Natural killer cell (primary cell): ENCODE measurements around the gene XIRP2. TPM values are rescaled to one million over a fixed set of nuclear protein-coding genes. Genes with fewer than 3 reads are reported as not detected.

ENCODE experiments used
- ATAC-seq, 3 donors: fragments of 150-1000 bp in 2 of 3; fragments of 200-7000 bp in 1 of 3; cut with Tn5 transposase; 1 replicate in 1 of 3; 2 replicates in 2 of 3; pipeline ENCODE4 v1.10.0; 2021; ENCODE audit warnings: mild to moderate bottlenecking in 2 of 3, moderate library complexity in 2 of 3
- DNase-seq, 2 donors: peaks; one replicate each; pipeline versions ENCODE4 v3.0.0 to v3.0.0-alpha.2; 2013 to 2021; ENCODE audit warnings: mixed read lengths in 1 of 2
- H3K27ac ChIP-seq: one replicate; pipeline ENCODE4 v1.5.1; 2013; ENCODE audit warnings: mild to moderate bottlenecking, low read length
- H3K27me3 ChIP-seq: one replicate; pipeline ENCODE4 v1.6.1; 2013; ENCODE audit warnings: low read length; ENCODE audit not compliant: control insufficient read depth, insufficient read depth
- H3K36me3 ChIP-seq: one replicate; pipeline ENCODE4 v1.6.1; 2013; ENCODE audit warnings: low read length; ENCODE audit not compliant: control insufficient read depth, insufficient read depth
- H3K4me1 ChIP-seq: one replicate; pipeline ENCODE4 v1.6.1; 2013; ENCODE audit warnings: low read length; ENCODE audit not compliant: control insufficient read depth, insufficient read depth
- H3K4me3 ChIP-seq: one replicate; pipeline ENCODE4 v1.5.1; 2013; ENCODE audit warnings: low read length
- H3K9me3 ChIP-seq: one replicate; pipeline ENCODE4 v1.6.1; 2013; ENCODE audit warnings: low read length; ENCODE audit not compliant: control insufficient read depth, insufficient read depth
- H3K27ac Mint-ChIP-seq, 2 donors: one replicate each; pipeline ENCODE4 v1.8.0; 2022; ENCODE audit warnings: mild to moderate bottlenecking in 2 of 2, mixed read lengths in 2 of 2, moderate library complexity in 1 of 2
- H3K27me3 Mint-ChIP-seq, 2 donors: one replicate each; pipeline ENCODE4 v1.8.0; 2022; ENCODE audit warnings: low read depth in 2 of 2, mixed read lengths in 2 of 2
- H3K36me3 Mint-ChIP-seq: one replicate; pipeline ENCODE4 v1.8.0; 2022; ENCODE audit warnings: mixed read lengths
- H3K4me1 Mint-ChIP-seq, 2 donors: one replicate each; pipeline ENCODE4 v1.8.0; 2022; ENCODE audit warnings: mixed read lengths in 2 of 2
- H3K4me3 Mint-ChIP-seq: one replicate; pipeline ENCODE4 v1.8.0; 2022; ENCODE audit warnings: mild to moderate bottlenecking, moderate library complexity, mixed read lengths
- H3K9me3 Mint-ChIP-seq, 2 donors: one replicate each; pipeline ENCODE4 v1.8.0; 2022; ENCODE audit warnings: mixed read lengths in 2 of 2
- WGBS: methylation state at CpG from one replicate; pipeline ENCODE4 v1.1.7; 2013; ENCODE audit warnings: missing lambda C conversion rate; ENCODE audit not compliant: insufficient coverage; 5-methylcytosine and 5-hydroxymethylcytosine counted together
- intact Hi-C: fragments of 100-400 bp; cut with micrococcal nuclease; formaldehyde crosslinking; loops from one replicate; pipeline ENCODE4 v1.14.2; 2022
- total RNA-seq, 4 donors: library from RNA; stranded (reverse); fragments of 120-200 nt in 1 of 4; gene quantifications; one replicate each; pipeline versions ENCODE4 v1.2.3 to v1.2.4, GENCODE V29; 2013 to 2022
- TF ChIP-seq, protein P1 (sequence below): fragments of 200-600 bp; IDR thresholded peaks from one replicate; pipeline ENCODE4 v1.8.0; 2022; ENCODE audit warnings: antibody characterized with exemption

XIRP2 gene
- total RNA-seq, 3 donors from 2014 or later (not counting 1 experiment from before 2014, with no cell fraction given), result 0.16 TPM; not detected in 2

DNA sequence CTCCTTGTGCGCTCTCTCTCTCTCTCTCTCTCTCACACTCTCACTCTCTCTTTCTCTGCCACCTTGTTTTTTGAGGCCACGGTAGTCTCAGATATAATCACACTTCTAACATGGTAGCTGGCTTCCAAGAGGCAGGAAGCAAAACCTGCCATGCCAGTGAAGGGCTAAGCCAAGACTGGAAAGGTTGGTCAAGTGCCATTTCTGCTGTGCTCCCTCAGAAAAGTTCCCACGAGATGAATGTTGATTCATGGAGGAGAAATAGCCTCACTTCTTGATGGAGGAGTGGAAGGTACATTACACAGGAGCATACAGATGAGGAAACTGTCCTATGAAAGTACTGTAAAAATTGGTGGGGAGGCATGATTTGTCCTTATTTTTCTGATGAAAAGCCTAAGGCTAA lies 237.9 kb downstream of the XIRP2 start:
- no peak overlapping the region for H3K4me3 Mint-ChIP-seq
- no peak overlapping the region for H3K4me3 ChIP-seq
- H3K27me3 Mint-ChIP-seq, result no peaks in the 10 kb centered on the region
- no peaks in the 10 kb centered on the region for H3K9me3 ChIP-seq
- no peaks in the 10 kb centered on the region for H3K36me3 ChIP-seq
- peaks cover 0 to 4% of the 10 kb centered on the region in 2 donors for H3K4me1 Mint-ChIP-seq
- H3K27ac Mint-ChIP-seq, result no peak overlapping the region
- ATAC-seq (no peak), DNase-seq (no peak)
- WGBS, result 79% methylated on average over 3 of the region's 3 CpGs
- intact Hi-C loops, result no loop called here
- TF ChIP-seq, protein P1, sequence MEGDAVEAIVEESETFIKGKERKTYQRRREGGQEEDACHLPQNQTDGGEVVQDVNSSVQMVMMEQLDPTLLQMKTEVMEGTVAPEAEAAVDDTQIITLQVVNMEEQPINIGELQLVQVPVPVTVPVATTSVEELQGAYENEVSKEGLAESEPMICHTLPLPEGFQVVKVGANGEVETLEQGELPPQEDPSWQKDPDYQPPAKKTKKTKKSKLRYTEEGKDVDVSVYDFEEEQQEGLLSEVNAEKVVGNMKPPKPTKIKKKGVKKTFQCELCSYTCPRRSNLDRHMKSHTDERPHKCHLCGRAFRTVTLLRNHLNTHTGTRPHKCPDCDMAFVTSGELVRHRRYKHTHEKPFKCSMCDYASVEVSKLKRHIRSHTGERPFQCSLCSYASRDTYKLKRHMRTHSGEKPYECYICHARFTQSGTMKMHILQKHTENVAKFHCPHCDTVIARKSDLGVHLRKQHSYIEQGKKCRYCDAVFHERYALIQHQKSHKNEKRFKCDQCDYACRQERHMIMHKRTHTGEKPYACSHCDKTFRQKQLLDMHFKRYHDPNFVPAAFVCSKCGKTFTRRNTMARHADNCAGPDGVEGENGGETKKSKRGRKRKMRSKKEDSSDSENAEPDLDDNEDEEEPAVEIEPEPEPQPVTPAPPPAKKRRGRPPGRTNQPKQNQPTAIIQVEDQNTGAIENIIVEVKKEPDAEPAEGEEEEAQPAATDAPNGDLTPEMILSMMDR, result no peak
- no peaks in the 10 kb centered on the region for H3K4me1 ChIP-seq
- H3K9me3 Mint-ChIP-seq, result peaks cover 2 to 6% of the 10 kb centered on the region in 2 donors
- H3K36me3 Mint-ChIP-seq, result no peaks in the 10 kb centered on the region
- no peaks in the 10 kb centered on the region for H3K27me3 ChIP-seq
- no peak overlapping the region for H3K27ac ChIP-seq

- Mint-ChIP-seq H3K36me3 (no peaks in the 10 kb centered on the region), H3K27ac (no peak overlapping the region), H3K4me3 (no peak overlapping the region), H3K9me3 (peaks cover 2 to 6% of the 10 kb centered on the region in 2 donors), H3K4me1 (peaks cover 0 to 4% of the 10 kb centered on the region in 2 donors), H3K27me3 (no peaks in the 10 kb centered on the region)
- Histone ChIP-seq H3K4me3 (no peak overlapping the region), H3K27ac (no peak overlapping the region), H3K9me3 (no peaks in the 10 kb centered on the region), H3K36me3 (no peaks in the 10 kb centered on the region), H3K27me3 (no peaks in the 10 kb centered on the region), H3K4me1 (no peaks in the 10 kb centered on the region)
- no peak for DNase-seq
- WGBS, result 0% methylated on average over 1 of the region's 1 CpG
- intact Hi-C loops, result no loop called here
- ATAC-seq, result no peak
- TF ChIP-seq, protein P1, result no peak
These were observed 238.9 kb downstream of the XIRP2 start for GRCh38 chr2:167127135-167127534.

DNA sequence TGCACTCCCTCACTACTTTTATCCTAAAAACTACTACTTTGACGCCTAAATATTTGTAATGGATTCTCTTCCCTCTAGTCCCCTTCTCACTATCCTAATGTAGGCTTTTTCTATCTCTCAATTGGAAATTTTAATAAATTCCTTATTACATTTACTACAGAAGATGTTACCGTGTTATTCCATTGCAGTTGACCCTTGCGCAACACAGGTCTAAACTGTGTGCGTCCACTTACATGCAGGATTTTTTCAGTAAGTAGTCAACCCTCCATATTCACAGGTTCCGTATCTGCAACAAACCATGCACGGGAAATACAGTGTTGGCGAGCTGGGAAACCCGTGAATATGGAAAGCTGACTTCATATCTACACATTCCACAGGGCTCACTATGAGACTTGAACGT lies 239.8 kb downstream of the XIRP2 start:
- TF ChIP-seq, protein P1, result no peak
- H3K36me3 Mint-ChIP-seq, result no peaks in the 10 kb centered on the region
- intact Hi-C loops, result no loop called here
- 97% methylated on average over 9 of the region's 9 CpGs for WGBS
- H3K27me3 Mint-ChIP-seq, result no peaks in the 10 kb centered on the region
- no peaks in the 10 kb centered on the region for H3K4me1 ChIP-seq
- no peaks in the 10 kb centered on the region for H3K36me3 ChIP-seq
- no peak overlapping the region for H3K27ac ChIP-seq
- no peaks in the 10 kb centered on the region for H3K27me3 ChIP-seq
- no peak overlapping the region for H3K4me3 Mint-ChIP-seq
- DNase-seq (no peak), ATAC-seq (no peak)
- no peak overlapping the region for H3K4me3 ChIP-seq
- H3K9me3 Mint-ChIP-seq, result peaks cover 2 to 6% of the 10 kb centered on the region in 2 donors
- no peaks in the 10 kb centered on the region for H3K9me3 ChIP-seq
- peaks cover 0 to 4% of the 10 kb centered on the region in 2 donors for H3K4me1 Mint-ChIP-seq
- H3K27ac Mint-ChIP-seq, result no peak overlapping the region

DNA sequence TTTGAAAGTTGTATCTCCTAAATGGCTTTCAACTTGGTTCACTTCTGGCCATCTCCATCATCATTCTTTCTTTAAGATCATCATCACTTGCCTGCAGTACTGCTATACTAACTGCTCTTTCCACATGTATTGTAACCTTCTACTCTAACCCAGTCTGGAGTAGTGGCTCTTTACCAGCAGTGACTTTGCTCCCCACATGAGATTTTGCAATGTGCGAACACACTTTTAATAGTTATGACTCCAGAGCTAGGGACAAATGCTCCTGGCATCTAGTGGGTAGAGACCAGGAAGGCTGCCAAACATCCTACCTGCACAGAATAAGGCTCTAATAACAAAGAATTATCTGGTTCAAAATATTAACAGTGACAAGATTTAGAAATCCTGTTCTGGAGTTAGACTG lies 243.8 kb downstream of the XIRP2 start:
- Histone ChIP-seq H3K36me3 (no peaks in the 10 kb centered on the region), H3K9me3 (no peaks in the 10 kb centered on the region), H3K4me3 (no peak overlapping the region), H3K27me3 (no peaks in the 10 kb centered on the region), H3K4me1 (no peaks in the 10 kb centered on the region), H3K27ac (no peak overlapping the region)
- intact Hi-C loops, result no loop called here
- H3K27me3 Mint-ChIP-seq, result no peaks in the 10 kb centered on the region
- no peak overlapping the region for H3K4me3 Mint-ChIP-seq
- H3K27ac Mint-ChIP-seq, result no peak overlapping the region
- H3K36me3 Mint-ChIP-seq, result no peaks in the 10 kb centered on the region
- TF ChIP-seq, protein P1, result no peak
- WGBS, result 100% methylated on average over 1 of the region's 1 CpG
- ATAC-seq (no peak), DNase-seq (no peak)
- peaks cover 0 to under 1% of the 10 kb centered on the region in 2 donors for H3K9me3 Mint-ChIP-seq
- H3K4me1 Mint-ChIP-seq, result peaks cover 0 to 2% of the 10 kb centered on the region in 2 donors
